PC-9 (cell line): ENCODE measurements around the gene ABTB2. TPM values are rescaled to one million over a fixed set of nuclear protein-coding genes. Genes with fewer than 3 reads are reported as not detected.

ENCODE experiments used
- BruUV-seq: library from RNA; stranded (reverse); fragments of 400-500 nt; replicated peaks from 2 replicates; lab custom pipeline; 2021; lab: Mats Ljungman, UMichigan
- CTCF ChIA-PET: fragments of 300-600 bp; sonication (Branson Sonifier 250); formaldehyde crosslinking; loops from one replicate; lab custom pipeline; 2022; ENCODE audit warnings: antibody characterized with exemption; lab: Charles Lee
- POLR2A ChIA-PET: fragments of 300-600 bp; sonication (Branson Sonifier 250); formaldehyde crosslinking; loops from one replicate; lab custom pipeline; 2022; ENCODE audit warnings: antibody characterized with exemption; ENCODE audit not compliant: unreplicated experiment; lab: Charles Lee
- DNase-seq, 2 experiments: peaks; one replicate each; pipeline versions ENCODE4 v3.0.0 to v3.0.0-alpha.2; 2015 to 2022; ENCODE audit warnings: mixed read lengths in 1 of 2
- H2AFZ ChIP-seq: fragments of 200-600 bp; sonication (generic); 2 replicates; pipeline ENCODE4 v1.8.1; 2017; ENCODE audit warnings: antibody characterized with exemption
- H3F3A ChIP-seq: fragments of 200-600 bp; sonication (generic); 2 replicates; pipeline ENCODE4 v1.8.1; 2017; ENCODE audit warnings: antibody characterized with exemption, mild to moderate bottlenecking, low read depth; ENCODE audit not compliant: insufficient read depth
- H3K27ac ChIP-seq: fragments of 200-600 bp; sonication (generic); 2 replicates; pipeline ENCODE4 v1.6.1; 2016; ENCODE audit warnings: mixed run types
- H3K27me3 ChIP-seq: fragments of 200-600 bp; sonication (generic); 2 replicates; pipeline ENCODE4 v1.6.1; 2016; ENCODE audit warnings: low read depth, mixed run types; ENCODE audit not compliant: insufficient read depth
- H3K36me3 ChIP-seq: fragments of 200-600 bp; sonication (generic); 2 replicates; pipeline ENCODE4 v1.6.1; 2016; ENCODE audit warnings: low read depth, mixed run types
- H3K4me1 ChIP-seq: fragments of 200-600 bp; sonication (generic); replicated peaks from 2 replicates; pipeline ENCODE4 v1.6.1; 2016; ENCODE audit warnings: mixed run types; ENCODE audit not compliant: insufficient read depth
- H3K4me2 ChIP-seq: fragments of 200-600 bp; sonication (generic); 2 replicates; pipeline ENCODE4 v1.6.1; 2017; ENCODE audit warnings: mixed run types
- H3K4me3 ChIP-seq: fragments of 200-600 bp; sonication (generic); 2 replicates; pipeline ENCODE4 v1.6.1; 2016; ENCODE audit warnings: mixed run types
- H3K79me2 ChIP-seq: fragments of 200-600 bp; sonication (generic); 2 replicates; pipeline ENCODE4 v1.6.1; 2017; ENCODE audit warnings: low read depth, mixed run types
- H3K9me2 ChIP-seq: fragments of 200-600 bp; sonication (generic); 2 replicates; pipeline ENCODE4 v1.8.1; 2017; ENCODE audit warnings: mild to moderate bottlenecking; ENCODE audit not compliant: insufficient read depth
- H3K9me3 ChIP-seq: fragments of 200-600 bp; sonication (generic); 2 replicates; pipeline ENCODE4 v1.8.1; 2016; ENCODE audit warnings: low read depth; ENCODE audit not compliant: insufficient read depth
- H4K20me1 ChIP-seq: fragments of 200-600 bp; sonication (generic); 2 replicates; pipeline ENCODE4 v1.8.1; 2017; ENCODE audit not compliant: insufficient read depth
- CTCF ChIP-seq: fragments of 200-600 bp; sonication (generic); conservative IDR thresholded peaks from 2 replicates; pipeline ENCODE4 v1.6.1; 2017; ENCODE audit warnings: mixed run types, antibody characterized with exemption, mild to moderate bottlenecking, moderate library complexity
- EZH2 ChIP-seq: fragments of 200-600 bp; sonication (generic); IDR thresholded peaks from 2 replicates; pipeline ENCODE4 v1.8.0; 2017; ENCODE audit warnings: antibody characterized with exemption, low read depth
- intact Hi-C: fragments of 100-400 bp; cut with micrococcal nuclease; formaldehyde crosslinking; loops from one replicate; pipeline ENCODE4 v1.10.0; 2022; ENCODE audit not compliant: unreplicated experiment
- total RNA-seq: library from RNA; stranded (reverse); gene quantifications from 2 replicates; pipeline ENCODE4 v1.2.3, GENCODE V29; 2021

ABTB2 gene
- total RNA-seq, 1 experiment from 2014 or later: 12.9 TPM

- Histone ChIP-seq H3K9me2 (no peaks in the 10 kb centered on the region), H4K20me1 (peaks cover 19% of the 10 kb centered on the region), H3K27me3 (no peaks in the 10 kb centered on the region), H3K9me3 (no peaks in the 10 kb centered on the region), H3F3A (peaks cover 18% of the 10 kb centered on the region; the same call in 1 of the 2 replicates), H3K4me2 (no peak overlapping the region), H2AFZ (no peak overlapping the region), H3K4me1 (peaks cover 23% of the 10 kb centered on the region), H3K79me2 (peaks cover 12% of the 10 kb centered on the region), H3K4me3 (no peak overlapping the region), H3K36me3 (peaks cover 6% of the 10 kb centered on the region; the same call in 1 of the 2 replicates), H3K27ac (no peak overlapping the region)
- intact Hi-C loops: loop anchor here (10.0 kb wide), 1 partner anchor 725 kb away; no protein-coding TSS in a partner anchor
- ChIA-PET POLR2A (no interaction called here), CTCF (no interaction called here)
- no TSS peak for BruUV-seq
- DNase-seq: no peak
- no peak for TF ChIP-seq EZH2
- no peak for TF ChIP-seq CTCF
These were observed 188.1 kb downstream of the ABTB2 start for GRCh38 chr11:34169686-34170085.

- ChIA-PET CTCF (interaction anchor here (0.5 to 0.7 kb wide), 2 partner anchors 112 to 323 kb away, joined by 3 to 4 read pairs; no protein-coding TSS in a partner anchor), POLR2A (no interaction called here)
- BruUV-seq: no TSS peak
- Histone ChIP-seq H3K27ac (no peak overlapping the region), H3K4me3 (no peak overlapping the region), H3K9me2 (no peaks in the 10 kb centered on the region), H4K20me1 (peaks cover 16% of the 10 kb centered on the region), H3K27me3 (no peaks in the 10 kb centered on the region), H3F3A (peaks cover 15% of the 10 kb centered on the region; the same call in 1 of the 2 replicates), H3K4me2 (no peak overlapping the region), H3K4me1 (peaks cover 19% of the 10 kb centered on the region), H3K36me3 (peaks cover 6% of the 10 kb centered on the region; the same call in 1 of the 2 replicates), H3K9me3 (no peaks in the 10 kb centered on the region), H3K79me2 (peaks cover 9% of the 10 kb centered on the region), H2AFZ (no peak overlapping the region)
- intact Hi-C loops: loop anchor here (10.0 kb wide), 1 partner anchor 726 kb away; no protein-coding TSS in a partner anchor
- no peak for TF ChIP-seq EZH2
- DNase-seq: no peak
These were observed 189.0 kb downstream of the ABTB2 start for GRCh38 chr11:34168642-34169420.

DNA sequence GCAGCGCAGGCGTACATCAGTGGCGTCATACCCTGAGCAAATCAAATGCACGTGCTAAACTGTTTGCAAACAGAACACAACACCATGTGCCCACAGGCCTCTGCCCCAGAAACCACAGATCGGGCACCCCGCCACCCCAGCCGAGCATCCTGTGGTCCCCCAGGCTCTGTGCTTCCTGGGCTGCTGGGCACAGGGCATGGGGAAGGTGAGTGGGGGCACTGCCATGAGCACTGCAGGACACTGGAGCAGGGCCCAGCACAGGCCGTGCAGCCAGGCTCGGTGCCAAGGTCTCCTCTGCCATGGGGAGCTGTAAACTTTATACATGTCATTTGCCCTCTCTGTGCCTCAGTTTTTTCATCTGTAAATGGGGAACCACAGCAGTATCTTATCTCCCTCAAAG is 189.8 kb downstream of the ABTB2 start:
- DNase-seq: no peak
- Histone ChIP-seq H3F3A (peaks cover 15% of the 10 kb centered on the region; the same call in 1 of the 2 replicates), H3K27me3 (no peaks in the 10 kb centered on the region), H3K4me2 (no peak overlapping the region), H3K4me1 (peaks cover 19% of the 10 kb centered on the region), H3K79me2 (0 out of 2 replicates have a peak, but pooled peaks cover 5% of the 10 kb centered on the region), H3K9me3 (no peaks in the 10 kb centered on the region), H3K4me3 (no peak overlapping the region), H3K36me3 (peaks cover 6% of the 10 kb centered on the region; the same call in 1 of the 2 replicates), H3K27ac (no peak overlapping the region), H2AFZ (no peak overlapping the region), H3K9me2 (no peaks in the 10 kb centered on the region), H4K20me1 (peaks cover 11% of the 10 kb centered on the region; the same call in 1 of the 2 replicates)
- TF ChIP-seq CTCF: no peak
- TF ChIP-seq EZH2: no peak
- intact Hi-C loops: loop anchor here (2.0 to 10.0 kb wide), 2 partner anchors 191 to 727 kb away; partner anchors contain the start of gene ABTB2
- ChIA-PET POLR2A (no interaction called here), CTCF (interaction anchor here (0.5 to 0.7 kb wide), 3 partner anchors 113 to 322 kb away, joined by 3 to 4 read pairs (median 3); no protein-coding TSS in a partner anchor)
- no TSS peak for BruUV-seq
